ENCODE results near the gene SUMO1. TPM values are rescaled to one million over a fixed set of nuclear protein-coding genes. Genes with fewer than 3 reads are reported as not detected.

SUMO1 gene
- total and polyA plus RNA-seq, 10 of the 15 experiments (the other 5 are each of a cell fraction or from before 2014, with no cell fraction given): 105 to 458 (median 199) TPM

GRCh38 chr2:202185156-202185555 lies 53.2 kb downstream of the SUMO1 start:
- Histone ChIP-seq H3K36me3 (ENCODE audit: control insufficient read depth in 2 of 2, insufficient read depth in 2 of 2, low read length in 1 of 2) (no peaks in the 10 kb centered on the region), H3K9me3 (replicated peaks; ENCODE audit: control insufficient read depth, insufficient read depth, low read length) (no peaks in the 10 kb centered on the region), H3K4me1 (ENCODE audit: control insufficient read depth, insufficient read depth, low read length) (no peaks in the 10 kb centered on the region), H3K4me3 (no peak overlapping the region), H2AFZ (ENCODE audit: control insufficient read depth, low read depth, low read length) (no peak overlapping the region), H3K4me2 (ENCODE audit: control insufficient read depth, insufficient read depth) (no peak overlapping the region), H3K9ac (ENCODE audit: control insufficient read depth, insufficient read depth, low read length) (no peak overlapping the region), H3K27ac (ENCODE audit: control insufficient read depth, insufficient read depth) (no peak overlapping the region), H4K20me1 (ENCODE audit: control insufficient read depth, insufficient read depth) (no peaks in the 10 kb centered on the region), H3K79me2 (ENCODE audit: control insufficient read depth, insufficient read depth, low read length) (no peaks in the 10 kb centered on the region), H3K27me3 (replicated peaks in 1 of 2; ENCODE audit: control insufficient read depth in 2 of 2, insufficient read depth in 2 of 2, low read length in 1 of 2) (no peaks in the 10 kb centered on the region; a peak in 1 of 4 replicates)
- TF ChIP-seq ASH2L (IDR thresholded peaks at IDR 0.05; ENCODE audit: borderline replicate concordance, low read depth) (no peak), NR2C1 (IDR thresholded peaks at IDR 0.05) (no peak), RB1 (IDR thresholded peaks at IDR 0.05; ENCODE audit: borderline replicate concordance) (no peak), BHLHE40 (IDR thresholded peaks at IDR 0.05; ENCODE audit: borderline replicate concordance in 1 of 2, low read depth in 2 of 2, low read length in 1 of 2) (no peak), SRF (IDR thresholded peaks at IDR 0.05; ENCODE audit: low read depth in 2 of 2, low read length in 2 of 2) (no peak), SUPT20H (IDR thresholded peaks at IDR 0.05; ENCODE audit: borderline replicate concordance, control insufficient read depth, low read depth, low read length) (no peak), ZNF207 (IDR thresholded peaks at IDR 0.05; ENCODE audit: borderline replicate concordance) (no peak), RBBP5 (conservative IDR thresholded peaks at IDR 0.05) (no peak), HSF1 (IDR thresholded peaks at IDR 0.05; ENCODE audit: low read depth, low read length) (no peak), MAX (IDR thresholded peaks at IDR 0.05; ENCODE audit: low read depth, low read length) (no peak), TCF7 (IDR thresholded peaks at IDR 0.05; ENCODE audit: borderline replicate concordance) (no peak), BACH1 (IDR thresholded peaks at IDR 0.05; ENCODE audit: borderline replicate concordance) (no peak), ATF2 (IDR thresholded peaks at IDR 0.05; ENCODE audit: low read length) (no peak), CBX5 (IDR thresholded peaks at IDR 0.05; ENCODE audit: low read depth) (no peak)
- BruUV-seq (replicated peaks): no TSS peak
- POLR2A ChIA-PET: no interaction called here
- in situ Hi-C loops (cut with MboI) (loop anchor here (10.0 kb wide), 1 partner anchor 520 kb away; no protein-coding TSS in a partner anchor), intact Hi-C loops (cut with micrococcal nuclease; ENCODE audit: unreplicated experiment) (no loop called here)
- WGBS (ENCODE audit: insufficient coverage, insufficient replicate concordance, low lambda C conversion rate, missing lambda C conversion rate): 51% methylated on average over 6 of the region's 6 CpGs
- CTCF ChIA-PET: interaction anchor here (0.6 kb wide), 1 partner anchor 54 kb away, joined by 3 read pairs; no protein-coding TSS in a partner anchor
- ATAC-seq: no peak
- RAD21 ChIA-PET (ENCODE audit: unreplicated experiment): no interaction called here
- FAIRE-seq: no peak
- DNase-seq (ENCODE audit: low read depth, low spot score): no peak
- SMC1A ChIA-PET (ENCODE audit: uncharacterized antibody, unreplicated experiment): interaction anchor here (1.2 kb wide), 1 partner anchor 325 kb away, joined by 4 read pairs; no protein-coding TSS in a partner anchor
